GM12801 (cell line): ENCODE data around the gene GATAD2A.

ENCODE experiments used
- TF ChIP-seq, protein P1 (sequence below): IDR thresholded peaks from one replicate; pipeline ENCODE4 v1.5.1; 2011; ENCODE audit warnings: control low read depth; ENCODE audit not compliant: insufficient read length; ENCODE audit errors: extremely low read depth

GATAD2A gene

DNA sequence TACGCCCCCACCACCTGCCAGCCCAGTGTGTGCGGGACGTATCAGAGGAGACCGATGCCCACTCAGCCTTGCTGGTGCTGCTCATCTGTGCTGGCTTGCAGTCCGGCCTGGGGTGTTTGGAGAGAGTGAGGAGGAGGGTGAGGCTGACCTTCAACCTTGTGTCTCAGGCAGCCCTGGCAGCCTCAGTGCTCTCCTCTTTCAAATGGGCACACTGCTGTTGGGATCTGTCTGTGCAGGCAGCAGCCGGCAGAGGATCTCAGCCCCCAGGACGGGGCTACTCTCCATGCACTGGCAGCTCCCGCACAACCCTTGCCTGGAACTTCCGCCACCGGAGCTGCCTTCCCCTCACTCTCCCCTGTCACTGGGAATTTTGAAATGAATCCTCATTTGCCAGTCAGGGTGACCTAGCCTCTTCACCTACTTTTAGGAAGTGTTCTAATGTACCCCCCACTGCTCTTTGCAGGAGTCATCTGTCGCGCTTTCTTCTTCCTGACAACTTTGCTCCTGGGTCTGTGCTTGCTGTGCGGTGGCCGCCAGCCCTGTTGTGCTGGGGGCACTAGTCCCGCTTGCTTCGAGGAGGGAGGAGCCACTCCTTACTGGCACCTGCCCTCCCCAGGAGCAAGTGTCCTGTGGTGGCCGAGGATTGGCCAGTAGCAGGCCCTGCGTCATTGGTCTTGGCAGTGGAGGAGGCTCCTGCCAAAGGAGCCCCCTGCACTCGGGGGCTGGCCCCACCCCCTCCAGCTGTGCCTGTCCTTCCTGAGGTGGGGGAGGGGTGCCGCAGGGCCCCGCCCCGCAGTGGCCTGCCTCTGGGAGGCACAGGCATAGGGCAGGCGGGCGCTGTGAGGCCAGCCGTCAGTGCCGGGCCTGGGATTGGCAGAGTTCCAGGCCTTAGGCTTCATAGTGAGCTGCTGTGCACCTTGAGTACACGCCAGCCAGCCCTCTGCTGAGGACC lies 56.5 kb downstream of the GATAD2A start:
- TF ChIP-seq, protein P1, sequence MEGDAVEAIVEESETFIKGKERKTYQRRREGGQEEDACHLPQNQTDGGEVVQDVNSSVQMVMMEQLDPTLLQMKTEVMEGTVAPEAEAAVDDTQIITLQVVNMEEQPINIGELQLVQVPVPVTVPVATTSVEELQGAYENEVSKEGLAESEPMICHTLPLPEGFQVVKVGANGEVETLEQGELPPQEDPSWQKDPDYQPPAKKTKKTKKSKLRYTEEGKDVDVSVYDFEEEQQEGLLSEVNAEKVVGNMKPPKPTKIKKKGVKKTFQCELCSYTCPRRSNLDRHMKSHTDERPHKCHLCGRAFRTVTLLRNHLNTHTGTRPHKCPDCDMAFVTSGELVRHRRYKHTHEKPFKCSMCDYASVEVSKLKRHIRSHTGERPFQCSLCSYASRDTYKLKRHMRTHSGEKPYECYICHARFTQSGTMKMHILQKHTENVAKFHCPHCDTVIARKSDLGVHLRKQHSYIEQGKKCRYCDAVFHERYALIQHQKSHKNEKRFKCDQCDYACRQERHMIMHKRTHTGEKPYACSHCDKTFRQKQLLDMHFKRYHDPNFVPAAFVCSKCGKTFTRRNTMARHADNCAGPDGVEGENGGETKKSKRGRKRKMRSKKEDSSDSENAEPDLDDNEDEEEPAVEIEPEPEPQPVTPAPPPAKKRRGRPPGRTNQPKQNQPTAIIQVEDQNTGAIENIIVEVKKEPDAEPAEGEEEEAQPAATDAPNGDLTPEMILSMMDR: no peak

- TF ChIP-seq, protein P1: no peak
Observed at GRCh38 chr19:19463348-19464117, 58.1 kb downstream of the GATAD2A start.

DNA sequence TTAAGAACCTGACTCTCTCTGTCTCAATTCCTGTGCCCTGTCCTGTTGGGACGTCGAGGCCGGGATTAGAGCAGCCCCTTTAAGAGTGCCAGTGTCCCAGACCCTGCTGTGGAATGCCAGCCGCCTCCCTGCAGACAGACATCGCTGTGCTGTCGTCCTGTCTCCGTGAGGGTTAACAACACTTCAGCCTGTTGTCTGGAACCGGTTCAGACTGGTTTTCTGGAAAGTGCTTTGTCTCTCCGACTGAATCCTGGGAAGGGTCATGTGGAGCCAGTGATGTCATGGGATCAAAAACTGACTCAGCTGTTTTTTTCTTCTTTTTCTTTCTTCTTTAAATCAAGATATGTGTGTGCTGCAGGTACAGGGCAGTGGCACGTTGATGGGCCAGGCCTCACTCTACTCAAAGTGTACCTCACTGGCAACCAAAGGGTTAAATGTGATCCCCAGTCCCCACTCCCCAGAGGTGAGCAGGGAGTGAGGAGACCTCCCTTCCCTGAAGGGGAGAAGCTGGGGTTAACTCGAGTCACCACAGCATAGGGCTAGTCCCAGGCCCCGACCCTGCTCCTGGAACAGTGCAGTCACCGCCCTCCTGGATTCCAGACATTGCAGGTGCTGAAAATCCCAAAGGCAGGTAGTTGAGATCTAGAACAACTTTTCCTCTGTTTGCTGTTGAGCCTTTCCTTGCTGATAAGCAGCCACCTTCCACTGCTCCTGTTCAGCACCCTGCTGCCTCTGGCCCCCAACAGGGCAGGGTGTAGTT lies 59.0 kb downstream of the GATAD2A start:
- TF ChIP-seq, protein P1: no peak

DNA sequence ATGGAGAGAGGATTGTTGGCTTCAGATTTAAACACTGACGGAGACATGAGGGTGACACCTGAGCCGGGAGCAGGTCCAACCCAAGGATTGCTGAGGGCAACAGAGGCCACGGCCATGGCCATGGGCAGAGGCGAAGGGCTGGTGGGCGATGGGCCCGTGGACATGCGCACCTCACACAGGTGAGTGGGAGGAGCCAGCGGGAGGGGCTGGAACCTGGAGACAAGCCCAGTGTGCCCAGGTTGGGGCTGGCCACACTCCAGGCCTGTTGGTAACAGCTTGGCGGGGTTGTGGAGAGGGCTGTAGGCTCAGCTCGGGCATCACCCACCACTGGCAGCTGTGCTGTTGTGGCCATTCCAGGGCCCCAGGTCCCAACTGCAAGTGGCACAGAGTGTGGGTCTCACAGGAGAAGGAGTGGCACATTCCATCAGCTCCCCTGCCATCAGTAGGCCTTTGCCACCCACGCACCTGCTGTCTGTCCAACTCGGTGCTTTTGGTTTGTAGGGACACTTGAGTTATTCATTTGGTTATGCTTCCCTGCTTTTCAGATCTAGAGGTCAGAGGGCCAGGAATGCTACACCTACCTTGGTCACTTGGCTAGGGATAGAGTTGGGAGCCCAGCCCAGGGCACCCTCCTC lies 60.1 kb downstream of the GATAD2A start:
- TF ChIP-seq, protein P1: no peak

- TF ChIP-seq, protein P1: no peak
Observed at GRCh38 chr19:19466201-19466600, 60.7 kb downstream of the GATAD2A start.

- TF ChIP-seq, protein P1: no peak
Observed at GRCh38 chr19:19468424-19469050, 63.1 kb downstream of the GATAD2A start.
